WI38 (cell line): Measurements from ENCODE around the gene SERPINA1.

ENCODE experiments used
- H3K4me3 ChIP-seq: 2 replicates; pipeline ENCODE4 v1.5.1; 2011; ENCODE audit warnings: low read depth, mild to moderate bottlenecking, control low read depth, low read length
- CTCF ChIP-seq: IDR thresholded peaks from 2 replicates; pipeline ENCODE4 v1.5.1; 2012; ENCODE audit warnings: low read depth, mild to moderate bottlenecking, control low read depth, low read length

SERPINA1 gene

GRCh38 chr14:94395888-94396574 lies 7.6 kb upstream of the SERPINA1 start:
- no peak for TF ChIP-seq CTCF
- no peak overlapping the region for H3K4me3 ChIP-seq

DNA sequence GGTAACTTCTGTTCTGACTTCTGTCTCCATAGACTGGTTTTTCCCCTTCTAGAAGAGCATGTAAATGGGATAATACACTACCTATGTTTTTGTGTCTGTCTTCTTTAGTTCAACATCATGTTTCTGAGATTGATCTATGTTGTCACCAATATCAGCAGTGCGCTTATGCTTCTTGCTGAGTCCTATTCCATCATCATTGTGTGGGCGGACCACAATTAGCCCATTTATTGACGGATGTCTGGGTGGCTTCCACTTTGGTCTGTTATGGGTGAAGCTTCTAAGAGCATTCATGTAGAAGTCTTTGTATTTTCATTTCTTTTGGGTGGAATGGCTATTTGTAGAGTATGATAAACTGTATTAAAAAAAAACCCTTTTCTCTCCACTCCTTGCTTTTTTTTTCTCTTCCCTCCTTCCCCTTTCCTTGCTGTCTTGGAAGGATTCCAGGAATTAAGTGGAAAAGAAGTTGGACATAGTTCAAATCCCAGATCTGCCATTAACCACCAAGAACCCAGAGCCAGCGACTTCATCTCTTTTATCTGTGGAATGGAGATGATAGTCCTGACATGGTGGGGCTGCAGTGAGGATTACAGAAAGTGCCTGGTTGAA lies 7.0 kb upstream of the SERPINA1 start:
- H3K4me3 ChIP-seq = no peak overlapping the region
- TF ChIP-seq CTCF = no peak

GRCh38 chr14:94394581-94395207 lies 6.3 kb upstream of the SERPINA1 start:
- TF ChIP-seq CTCF = no peak
- no peak overlapping the region for H3K4me3 ChIP-seq

- no peak for TF ChIP-seq CTCF
- H3K4me3 ChIP-seq = no peak overlapping the region
Observed at GRCh38 chr14:94394025-94394493, 5.7 kb upstream of the SERPINA1 start.

GRCh38 chr14:94393474-94393873 lies 5.1 kb upstream of the SERPINA1 start:
- TF ChIP-seq CTCF = no peak
- no peak overlapping the region for H3K4me3 ChIP-seq

DNA sequence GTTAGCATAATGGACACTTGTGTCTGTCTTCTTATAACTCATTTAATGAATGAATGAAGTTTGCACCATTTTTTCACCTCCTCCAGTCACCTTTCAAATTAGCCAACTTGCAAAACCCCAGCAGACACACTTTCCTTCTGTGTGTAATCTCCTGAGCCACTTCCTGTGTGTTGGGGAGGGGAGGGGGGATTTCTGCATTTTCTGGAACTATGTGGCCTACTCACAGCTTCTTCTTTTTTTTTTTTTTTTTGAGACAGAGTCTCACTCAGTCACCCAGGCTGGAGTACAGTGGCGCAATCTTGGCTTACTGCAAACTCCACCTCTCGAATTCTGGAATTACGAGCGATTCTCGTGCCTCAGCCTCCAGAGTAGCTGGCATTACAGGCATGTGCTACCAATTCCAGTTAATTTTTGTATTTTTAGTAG lies 4.1 kb upstream of the SERPINA1 start:
- H3K4me3 ChIP-seq = no peak overlapping the region
- TF ChIP-seq CTCF = no peak
